Fibroblast of the conjunctiva (primary cell): ENCODE measurements around the gene DYSF.

Source experiments
- DNase-seq: peaks from one replicate; pipeline ENCODE4 v3.0.0-alpha.2; 2010; ENCODE audit warnings: low read depth

The DYSF gene

GRCh38 chr2:71603311-71603811, 150.0 kb downstream of the DYSF start:
- no peak for DNase-seq

- no peak for DNase-seq
Measured at GRCh38 chr2:71603851-71604725, 150.7 kb downstream of the DYSF start.

- no peak for DNase-seq
Measured at GRCh38 chr2:71604726-71605120, 151.4 kb downstream of the DYSF start.

- DNase-seq = no peak
Measured at GRCh38 chr2:71605173-71605641, 151.8 kb downstream of the DYSF start.

GRCh38 chr2:71605781-71606241, 152.4 kb downstream of the DYSF start:
- no peak for DNase-seq

GRCh38 chr2:71606244-71606643, 152.9 kb downstream of the DYSF start:
- no peak for DNase-seq

GRCh38 chr2:71607151-71607889, 154.0 kb downstream of the DYSF start:
- no peak for DNase-seq

GRCh38 chr2:71608034-71608433, 154.7 kb downstream of the DYSF start:
- no peak for DNase-seq

GRCh38 chr2:71608441-71608840, 155.1 kb downstream of the DYSF start:
- DNase-seq = no peak

GRCh38 chr2:71609029-71609428, 155.7 kb downstream of the DYSF start:
- no peak for DNase-seq

- DNase-seq = no peak
Measured at GRCh38 chr2:71609441-71609840, 156.1 kb downstream of the DYSF start.

- DNase-seq = peak; percentile 48
Measured at GRCh38 chr2:71609958-71610357, 156.6 kb downstream of the DYSF start.

- no peak for DNase-seq
Measured at GRCh38 chr2:71610671-71611070, 157.3 kb downstream of the DYSF start.

- no peak for DNase-seq
Measured at GRCh38 chr2:71611247-71611646, 157.9 kb downstream of the DYSF start.

- DNase-seq = no peak
Measured at GRCh38 chr2:71611781-71612527, 158.6 kb downstream of the DYSF start.

- no peak for DNase-seq
Measured at GRCh38 chr2:71612581-71613402, 159.4 kb downstream of the DYSF start.

GRCh38 chr2:71613403-71613952, 160.1 kb downstream of the DYSF start:
- DNase-seq = no peak

- no peak for DNase-seq
Measured at GRCh38 chr2:71613953-71614925, 160.9 kb downstream of the DYSF start.

- DNase-seq = peak; percentile 21
Measured at GRCh38 chr2:71614976-71615766, 161.8 kb downstream of the DYSF start.
